Suprapubic skin (tissue), 4 donors: ENCODE data around the gene SPP1. TPM values are rescaled to one million over a fixed set of nuclear protein-coding genes. Genes with fewer than 3 reads are reported as not detected.

Source experiments
- DNase-seq, 2 donors: peaks; one replicate each; pipeline ENCODE4 v3.0.0-alpha.2; 2019; ENCODE audit warnings: low spot score in 2 of 2
- H3K27ac ChIP-seq: fragments of 200-600 bp; sonication (generic); one replicate; pipeline ENCODE4 v1.5.1; 2019
- H3K27me3 ChIP-seq: fragments of 200-600 bp; sonication (generic); one replicate; pipeline ENCODE4 v1.5.1; 2019
- H3K36me3 ChIP-seq: fragments of 200-600 bp; sonication (generic); one replicate; pipeline ENCODE4 v1.5.1; 2019
- H3K4me1 ChIP-seq: fragments of 200-600 bp; sonication (generic); one replicate; pipeline ENCODE4 v1.5.1; 2019
- H3K4me3 ChIP-seq: fragments of 200-600 bp; sonication (generic); one replicate; pipeline ENCODE4 v1.5.1; 2019; ENCODE audit warnings: mild to moderate bottlenecking
- H3K9me3 ChIP-seq: fragments of 200-600 bp; sonication (generic); one replicate; pipeline ENCODE4 v1.5.1; 2019
- EP300 ChIP-seq: sonication (generic); formaldehyde crosslinking; IDR thresholded peaks from one replicate; pipeline ENCODE4 v1.6.1; 2017; ENCODE audit warnings: antibody characterized with exemption
- POLR2A ChIP-seq, 2 donors: fragments of 450-650 bp; IDR thresholded peaks; one replicate each; pipeline ENCODE4 v1.6.1; 2017; ENCODE audit warnings: antibody characterized with exemption in 2 of 2, mild to moderate bottlenecking in 2 of 2, moderate library complexity in 2 of 2
- POLR2AphosphoS5 ChIP-seq, 3 donors: sonication (generic); formaldehyde crosslinking; IDR thresholded peaks; one replicate each; pipeline ENCODE4 v1.6.1; 2017; ENCODE audit warnings: antibody characterized with exemption in 3 of 3
- WGBS: methylation state at CpG from one replicate; pipeline ENCODE4 v1.1.5; 2018; 5-methylcytosine and 5-hydroxymethylcytosine counted together
- total RNA-seq, 4 donors: library from RNA; depleted of rRNA; stranded (reverse); fragments of >200 nt; gene quantifications; one replicate each; pipeline ENCODE4 v1.1.0, GENCODE V29; 2016
- TF ChIP-seq, protein P1 (sequence below), 2 donors: fragments of 200-600 bp in 1 of 2; fragments of 450-650 bp in 1 of 2; sonication (generic) in 1 of 2; IDR thresholded peaks; one replicate each; pipeline ENCODE4 v1.5.1; 2016 to 2019; ENCODE audit warnings: antibody characterized with exemption in 2 of 2, mild to moderate bottlenecking in 1 of 2, moderate library complexity in 1 of 2

Gene SPP1
- total RNA-seq, 4 donors from 2014 or later, result 2.0 to 11.3 (median 2.9) TPM; not detected in 1

DNA sequence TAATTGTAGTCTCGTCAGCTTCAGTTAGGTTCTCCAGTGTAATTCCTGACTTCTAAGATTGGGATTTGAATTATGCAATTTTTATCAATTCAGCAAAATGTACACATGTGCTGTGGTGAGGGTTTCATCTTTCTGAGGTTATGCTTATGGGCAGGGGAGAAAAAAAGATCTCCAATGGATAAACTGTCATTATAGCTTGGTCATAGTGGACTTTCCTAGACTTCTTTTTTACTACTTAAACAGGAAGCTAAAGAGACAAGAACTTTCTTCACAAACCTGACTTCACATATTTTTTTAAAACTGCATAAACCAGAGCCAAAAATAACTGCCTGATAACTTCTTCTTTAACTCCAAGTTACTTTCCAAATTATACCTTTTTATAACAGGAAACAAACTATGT is 21.7 kb upstream of the SPP1 start:
- Histone ChIP-seq H3K9me3 (no peaks in the 10 kb centered on the region), H3K4me3 (no peak overlapping the region), H3K4me1 (peaks cover 4% of the 10 kb centered on the region), H3K27me3 (no peaks in the 10 kb centered on the region), H3K36me3 (no peaks in the 10 kb centered on the region), H3K27ac (no peak overlapping the region)
- WGBS, result 90% methylated on average over 1 of the region's 1 CpG
- no peak for DNase-seq
- no peak for TF ChIP-seq EP300

DNA sequence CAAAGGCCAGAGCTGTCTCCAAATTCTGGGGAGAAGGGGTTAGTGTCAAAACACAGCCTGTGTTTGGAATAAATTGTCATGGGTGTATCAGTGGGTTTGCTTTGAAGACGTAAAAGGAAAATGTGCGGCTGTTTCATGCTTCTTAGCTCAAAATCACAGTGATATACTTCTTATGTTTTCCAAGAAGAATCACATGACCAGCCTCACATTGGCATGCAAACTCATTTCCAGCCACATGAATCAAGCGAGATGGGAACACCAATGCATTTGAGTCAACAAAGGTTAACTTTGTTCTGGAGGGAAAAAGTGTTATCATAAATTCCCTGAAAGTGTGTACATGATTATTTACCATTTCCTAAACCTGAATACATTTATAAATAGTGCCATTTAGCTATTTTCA is 19.0 kb upstream of the SPP1 start:
- Histone ChIP-seq H3K27me3 (no peaks in the 10 kb centered on the region), H3K4me3 (no peak overlapping the region), H3K27ac (no peak overlapping the region), H3K4me1 (no peaks in the 10 kb centered on the region), H3K36me3 (no peaks in the 10 kb centered on the region), H3K9me3 (no peaks in the 10 kb centered on the region)
- no peak for TF ChIP-seq POLR2AphosphoS5 (IDR thresholded peaks at IDR 0.05)
- TF ChIP-seq POLR2A (IDR thresholded peaks at IDR 0.05), result no peak
- no peak for TF ChIP-seq EP300
- TF ChIP-seq, protein P1, sequence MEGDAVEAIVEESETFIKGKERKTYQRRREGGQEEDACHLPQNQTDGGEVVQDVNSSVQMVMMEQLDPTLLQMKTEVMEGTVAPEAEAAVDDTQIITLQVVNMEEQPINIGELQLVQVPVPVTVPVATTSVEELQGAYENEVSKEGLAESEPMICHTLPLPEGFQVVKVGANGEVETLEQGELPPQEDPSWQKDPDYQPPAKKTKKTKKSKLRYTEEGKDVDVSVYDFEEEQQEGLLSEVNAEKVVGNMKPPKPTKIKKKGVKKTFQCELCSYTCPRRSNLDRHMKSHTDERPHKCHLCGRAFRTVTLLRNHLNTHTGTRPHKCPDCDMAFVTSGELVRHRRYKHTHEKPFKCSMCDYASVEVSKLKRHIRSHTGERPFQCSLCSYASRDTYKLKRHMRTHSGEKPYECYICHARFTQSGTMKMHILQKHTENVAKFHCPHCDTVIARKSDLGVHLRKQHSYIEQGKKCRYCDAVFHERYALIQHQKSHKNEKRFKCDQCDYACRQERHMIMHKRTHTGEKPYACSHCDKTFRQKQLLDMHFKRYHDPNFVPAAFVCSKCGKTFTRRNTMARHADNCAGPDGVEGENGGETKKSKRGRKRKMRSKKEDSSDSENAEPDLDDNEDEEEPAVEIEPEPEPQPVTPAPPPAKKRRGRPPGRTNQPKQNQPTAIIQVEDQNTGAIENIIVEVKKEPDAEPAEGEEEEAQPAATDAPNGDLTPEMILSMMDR (IDR thresholded peaks at IDR 0.05), result no peak
- DNase-seq, result no peak
- WGBS, result 78% methylated on average over 3 of the region's 3 CpGs

DNA sequence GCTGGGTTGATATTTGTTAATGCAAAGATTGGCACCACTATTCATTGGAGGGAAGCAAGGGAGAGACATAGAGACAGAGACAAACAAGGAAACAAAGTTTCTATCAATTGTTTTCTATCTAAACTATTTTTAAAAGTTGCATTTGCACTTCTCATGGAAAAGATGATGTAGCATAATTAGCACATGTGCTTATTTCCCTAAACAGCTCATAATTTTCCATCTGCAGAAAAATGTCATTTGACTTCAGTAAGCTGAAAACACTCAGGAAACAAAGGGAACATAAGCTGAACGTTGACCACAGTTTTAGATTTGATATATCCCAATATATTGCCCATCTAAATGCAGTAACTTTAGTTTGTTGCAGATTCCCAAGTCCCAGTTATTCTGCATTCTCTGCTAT is 18.5 kb upstream of the SPP1 start:
- WGBS, result 31% methylated on average over 1 of the region's 1 CpG
- Histone ChIP-seq H3K27ac (no peak overlapping the region), H3K4me3 (no peak overlapping the region), H3K4me1 (no peaks in the 10 kb centered on the region), H3K9me3 (no peaks in the 10 kb centered on the region), H3K36me3 (no peaks in the 10 kb centered on the region), H3K27me3 (no peaks in the 10 kb centered on the region)
- TF ChIP-seq POLR2A (IDR thresholded peaks at IDR 0.05), result no peak
- TF ChIP-seq POLR2AphosphoS5 (IDR thresholded peaks at IDR 0.05), result no peak
- TF ChIP-seq, protein P1 (IDR thresholded peaks at IDR 0.05), result no peak
- no peak for TF ChIP-seq EP300
- DNase-seq, result no peak

DNA sequence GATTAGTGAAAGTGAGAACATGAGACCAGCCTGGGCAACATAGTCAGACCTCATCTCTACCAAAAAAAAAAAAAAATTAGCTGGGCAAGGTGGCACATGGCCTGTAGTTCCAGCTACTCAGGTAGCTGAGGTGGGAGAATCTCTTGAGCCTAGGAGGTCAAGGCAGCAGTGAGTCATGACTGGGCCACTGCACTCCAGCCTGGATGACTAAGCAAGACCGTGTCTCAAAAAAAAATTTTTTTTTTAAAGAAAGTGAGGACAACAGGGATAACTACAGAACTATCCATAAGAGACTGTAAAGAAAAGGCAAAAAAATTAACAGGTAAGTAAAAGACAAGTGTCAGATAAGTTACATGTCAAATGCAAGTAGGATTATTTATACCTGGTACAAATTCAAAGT is 13.5 kb upstream of the SPP1 start:
- no peaks in the 10 kb centered on the region for H3K9me3 ChIP-seq
- H3K27me3 ChIP-seq, result peaks cover 7% of the 10 kb centered on the region
- H3K4me1 ChIP-seq, result no peaks in the 10 kb centered on the region
- 50% methylated on average over 1 of the region's 1 CpG for WGBS
- no peak for DNase-seq
- no peak overlapping the region for H3K4me3 ChIP-seq
- no peak for TF ChIP-seq POLR2A (IDR thresholded peaks at IDR 0.05)
- no peak for TF ChIP-seq EP300
- TF ChIP-seq, protein P1 (IDR thresholded peaks at IDR 0.05), result no peak
- TF ChIP-seq POLR2AphosphoS5 (IDR thresholded peaks at IDR 0.05), result no peak
- no peaks in the 10 kb centered on the region for H3K36me3 ChIP-seq
- no peak overlapping the region for H3K27ac ChIP-seq

DNA sequence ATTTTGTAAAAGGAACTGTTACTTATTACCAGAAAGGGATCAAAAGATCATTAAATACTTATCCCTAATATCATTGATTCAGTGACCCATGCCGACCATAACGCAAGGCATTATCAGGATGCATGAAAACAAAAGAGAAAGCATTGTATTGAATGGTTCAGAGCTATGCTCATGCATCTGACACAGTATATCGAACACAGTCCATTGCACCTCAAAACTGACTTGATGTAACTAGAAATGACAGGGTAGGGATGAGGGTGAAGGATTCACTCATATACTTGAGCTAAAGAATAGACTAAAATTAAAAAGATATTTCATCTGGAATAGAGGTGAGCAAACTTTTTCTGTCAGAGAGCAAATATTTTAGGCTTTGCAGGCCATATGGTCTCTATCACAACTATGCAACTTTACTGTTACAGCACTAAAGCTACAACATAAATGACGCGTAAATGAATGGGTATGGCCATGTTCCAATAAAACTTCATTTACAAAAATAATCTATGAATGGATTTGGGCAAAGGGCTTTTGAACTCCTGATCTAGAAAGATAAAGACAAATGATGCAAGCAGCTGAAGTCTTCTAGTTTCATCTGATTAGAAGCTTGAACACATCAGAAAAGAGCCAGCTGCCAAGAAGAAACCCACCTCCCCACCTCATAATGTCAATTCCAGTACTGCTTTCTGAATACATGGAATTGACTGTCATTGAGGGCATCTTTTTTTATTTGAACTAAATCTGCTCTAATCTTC is 12.9 kb upstream of the SPP1 start:
- Histone ChIP-seq H3K4me3 (no peak overlapping the region), H3K9me3 (no peaks in the 10 kb centered on the region), H3K36me3 (no peaks in the 10 kb centered on the region), H3K27ac (no peak overlapping the region), H3K4me1 (no peaks in the 10 kb centered on the region), H3K27me3 (peaks cover 7% of the 10 kb centered on the region)
- 75% methylated on average over 5 of the region's 5 CpGs for WGBS
- TF ChIP-seq, protein P1 (IDR thresholded peaks at IDR 0.05), result no peak
- no peak for TF ChIP-seq POLR2A (IDR thresholded peaks at IDR 0.05)
- no peak for TF ChIP-seq POLR2AphosphoS5 (IDR thresholded peaks at IDR 0.05)
- no peak for TF ChIP-seq EP300
- no peak for DNase-seq
